ENCODE measurements around the gene CAPN13. TPM values are rescaled to one million over a fixed set of nuclear protein-coding genes. Genes with fewer than 3 reads are reported as not detected.

CAPN13 gene
- total and polyA plus RNA-seq, 2 of the 4 experiments (the other 2 are of a cell fraction) = not detected

GRCh38 chr2:30765191-30765590, 42.1 kb downstream of the CAPN13 start:
- no peak overlapping the region for H3K14ac ChIP-seq (replicated peaks; ENCODE audit: low read depth, low read length)
- no peak for ATAC-seq (ENCODE audit: low read depth)
- no peak overlapping the region for H2BK20ac ChIP-seq (ENCODE audit: low read depth, low read length)
- no peak overlapping the region for H3K4ac ChIP-seq (ENCODE audit: low read depth, low read length)
- H3K9me1 ChIP-seq (ENCODE audit: insufficient read depth, low read length) = 0 out of 2 replicates have a peak, but pooled peaks cover 2% of the 10 kb centered on the region
- H3K9me3 ChIP-seq (ENCODE audit: control insufficient read depth, insufficient read depth, low read length) = no peaks in the 10 kb centered on the region
- no peak overlapping the region for H2AK9ac ChIP-seq (replicated peaks; ENCODE audit: low read depth, low read length, poor library complexity)
- H3K36me3 ChIP-seq (ENCODE audit: control insufficient read depth, insufficient read depth, low read length) = no peaks in the 10 kb centered on the region
- no peak overlapping the region for H3K4me3 ChIP-seq (ENCODE audit: insufficient read depth, low read depth, low read length)
- TF ChIP-seq CHD1 (IDR thresholded peaks at IDR 0.05; ENCODE audit: low read depth, low read length) (no peak), RFX5 (IDR thresholded peaks at IDR 0.05; ENCODE audit: low read depth, low read length) (no peak), SMC3 (IDR thresholded peaks at IDR 0.05; ENCODE audit: low read depth, low read length) (no peak), RCOR1 (IDR thresholded peaks at IDR 0.05; ENCODE audit: insufficient replicate concordance, low read length) (no peak), CEBPB (IDR thresholded peaks at IDR 0.05; ENCODE audit: low read depth, low read length) (no peak), POLR2A (IDR thresholded peaks at IDR 0.05; ENCODE audit: low read depth, low read length) (no peak)
- DNase-seq = no peak
- H4K5ac ChIP-seq (ENCODE audit: low read depth, low read length) = no peak overlapping the region
- no peak overlapping the region for H3K27ac ChIP-seq (ENCODE audit: insufficient read depth, low read length)
- in situ Hi-C loops (cut with MboI; ENCODE audit: low sequenced_read_pairs) (no loop called here), dilution Hi-C loops (cut with HindIII; ENCODE audit: low sequenced_read_pairs, unreplicated experiment) (no loop called here), intact Hi-C loops (cut with micrococcal nuclease) (no loop called here)
- WGBS, 2 experiments (ENCODE audit: extremely low coverage in 2 of 2, insufficient read length in 1 of 2) = no CpG with 5 or more reads among the region's 4 CpGs
- BruUV-seq (replicated peaks) = no TSS peak
- H4K8ac ChIP-seq (ENCODE audit: low read depth in 2 of 2, low read length in 2 of 2) = no peak overlapping the region
- H3K4me2 ChIP-seq (ENCODE audit: low read depth, low read length) = no peak overlapping the region
- no peak overlapping the region for H2AK5ac ChIP-seq (ENCODE audit: low read depth, low read length)
- no peak overlapping the region for H3K9ac ChIP-seq (ENCODE audit: low read depth, low read length)
- H4K91ac ChIP-seq (ENCODE audit: insufficient read depth, low read depth, low read length) = no peak overlapping the region
- H2BK15ac ChIP-seq (ENCODE audit: low read depth, low read length) = no peak overlapping the region
- H3K23ac ChIP-seq (ENCODE audit: low read depth, low read length) = no peak overlapping the region
- POLR2A ChIA-PET (ENCODE audit: unreplicated experiment) = no interaction called here
- no peak overlapping the region for H2BK120ac ChIP-seq (ENCODE audit: low read depth, low read length)
- CTCF ChIA-PET = no interaction called here
- H3K18ac ChIP-seq (ENCODE audit: low read depth, low read length) = no peak overlapping the region
- no peaks in the 10 kb centered on the region for H3K79me1 ChIP-seq (ENCODE audit: low read depth in 1 of 2, low read length in 2 of 2)
- no peak overlapping the region for H2BK5ac ChIP-seq (ENCODE audit: low read depth, low read length, poor library complexity, severe bottlenecking)
- H2AFZ ChIP-seq (replicated peaks; ENCODE audit: low read length, poor library complexity) = no peak overlapping the region
- H3K27me3 ChIP-seq (ENCODE audit: control insufficient read depth, insufficient read depth, low read length) = peaks cover 8% of the 10 kb centered on the region
- no peaks in the 10 kb centered on the region for H3K4me1 ChIP-seq (ENCODE audit: control insufficient read depth, insufficient read depth, low read length)
- H4K20me1 ChIP-seq (ENCODE audit: insufficient read depth, low read length) = no peaks in the 10 kb centered on the region
- H3K56ac ChIP-seq (ENCODE audit: extremely low read depth, insufficient read depth, low read length) = no peak overlapping the region
